Heart left ventricle (tissue), 16 donors: ENCODE results near the gene ANKRD13B. TPM values are rescaled to one million over a fixed set of nuclear protein-coding genes. Genes with fewer than 3 reads are reported as not detected.

ENCODE experiments used
- ATAC-seq, 4 donors: fragments of 200-7000 bp; cut with Tn5 transposase; one replicate each; pipeline ENCODE4 v1.9.1; 2020 to 2022; ENCODE audit warnings: moderate library complexity in 4 of 4, mild to moderate bottlenecking in 3 of 4, moderate number of reproducible peaks in 1 of 4
- DNase-seq, 5 donors: peaks; one replicate each; pipeline ENCODE4 v3.0.0-alpha.2; 2020
- H3K27ac ChIP-seq, 12 donors: fragments of 200-600 bp; sonication (generic) in 4 of 12; one replicate each; pipeline versions ENCODE4 v1.5.0 to v1.8.0; 2016 to 2022; ENCODE audit warnings: mild to moderate bottlenecking in 2 of 12
- H3K27me3 ChIP-seq, 9 donors: fragments of 200-600 bp; sonication (generic) in 2 of 9; one replicate each; pipeline versions ENCODE4 v1.5.1 to v1.8.0; 2016 to 2022; ENCODE audit warnings: mild to moderate bottlenecking in 3 of 9
- H3K36me3 ChIP-seq, 9 donors: fragments of 200-600 bp; sonication (generic) in 2 of 9; one replicate each; pipeline versions ENCODE4 v1.5.0 to v1.8.0; 2018 to 2022; ENCODE audit warnings: mild to moderate bottlenecking in 2 of 9
- H3K4me1 ChIP-seq, 12 donors: fragments of 200-600 bp; sonication (generic) in 4 of 12; one replicate each; pipeline versions ENCODE4 v1.5.0 to v1.8.0; 2016 to 2022; ENCODE audit warnings: mild to moderate bottlenecking in 3 of 12
- H3K4me3 ChIP-seq, 12 donors: fragments of 200-600 bp; sonication (generic) in 4 of 12; one replicate each; pipeline versions ENCODE4 v1.5.0 to v1.8.0; 2017 to 2022; ENCODE audit warnings: mild to moderate bottlenecking in 9 of 12, moderate library complexity in 4 of 12
- H3K9me3 ChIP-seq, 12 donors: fragments of 200-600 bp; sonication (generic) in 4 of 12; one replicate each; pipeline versions ENCODE4 v1.5.0 to v1.8.0; 2016 to 2022; ENCODE audit warnings: mild to moderate bottlenecking in 1 of 12
- POLR2A ChIP-seq, 2 donors: fragments of 450-650 bp; IDR thresholded peaks; one replicate each; pipeline ENCODE4 v1.6.1; 2017; ENCODE audit warnings: antibody characterized with exemption in 2 of 2, mild to moderate bottlenecking in 2 of 2, moderate library complexity in 2 of 2
- WGBS, 4 donors: extraction: QIAGEN DNeasy Blood & Tissue Kit in 2 of 4; methylation state at CpG; one replicate each; pipeline versions ENCODE4 v1.1.5 to v1.1.7; 2013 to 2018; 5-methylcytosine and 5-hydroxymethylcytosine counted together
- intact Hi-C, 10 donors: fragments of 100-400 bp; cut with DNase I; formaldehyde crosslinking; loops; one replicate each; pipeline versions ENCODE4 v1.11.1 to v1.14.2; 2022
- polyA plus RNA-seq, 2 donors: library from polyadenylated mRNA; stranded (reverse); fragments of 200-250 nt; gene quantifications; one replicate each; pipeline ENCODE4 v1.2.3, GENCODE V29; 2013
- total RNA-seq, 9 donors: library from RNA; depleted of rRNA in 2 of 9; stranded (reverse); fragments of >200 nt in 2 of 9; fragmentation: NEBNext Ultra II Directional in 3 of 9; extraction: Animal tissue kit (Norgen Biotek cat#: 25700) in 3 of 9; gene quantifications; one replicate each; pipeline versions ENCODE4 v1.1.0 to v1.2.4, GENCODE V29; 2016 to 2023
- TF ChIP-seq, protein P1 (sequence below), 12 donors: fragments of 200-600 bp; sonication (generic) in 4 of 12; IDR thresholded peaks; one replicate each; pipeline versions ENCODE4 v1.5.0 to v1.8.0; 2018 to 2022; ENCODE audit warnings: antibody characterized with exemption in 12 of 12, mild to moderate bottlenecking in 5 of 12
- donor health status: ischemic (EF 13 %, LVEDD 7.1; RV severe dilation, severe dysfunction).
- donor health status: healthy with polysubstance abuse.
- donor health status: DM: no; HTN: yes; CAD: no.
- donor health status: DM: no; HTN: no; CAD: no.
- donor health status: ischemic (EF 25% LVEDD 6.9; RV normal size, moderate dysfunction).
- donor health status: ischemic (EF 25% LVEDD 5.7; RV mildly dilated, moderate dysfunction).
- donor health status: healthy.
- donor health status: DM: yes; HTN: yes; CAD: no.
- donor health status: ischemic (EF 35%, LVEDD 5.7; RV mildly dilated, moderate dysfunction).
- donor health status: nonischemic (EF 11% LVEDD 7.7; RV severe dilation, severe dysfunction).
- donor health status: DM: yes; HTN: yes; CAD: no.
- donor health status: PGD.
- donor health status: ischemic (EF 29% LVEDD 5.4; RV normal size, mild dysfunction).
- donor health status: nonischemic (EF 23%, LVEDD 6.1; RV moderate dilation, normal function).

Gene ANKRD13B
- total and polyA plus RNA-seq, 11 donors, result 4.1 to 12.7 (median 6.1) TPM

DNA sequence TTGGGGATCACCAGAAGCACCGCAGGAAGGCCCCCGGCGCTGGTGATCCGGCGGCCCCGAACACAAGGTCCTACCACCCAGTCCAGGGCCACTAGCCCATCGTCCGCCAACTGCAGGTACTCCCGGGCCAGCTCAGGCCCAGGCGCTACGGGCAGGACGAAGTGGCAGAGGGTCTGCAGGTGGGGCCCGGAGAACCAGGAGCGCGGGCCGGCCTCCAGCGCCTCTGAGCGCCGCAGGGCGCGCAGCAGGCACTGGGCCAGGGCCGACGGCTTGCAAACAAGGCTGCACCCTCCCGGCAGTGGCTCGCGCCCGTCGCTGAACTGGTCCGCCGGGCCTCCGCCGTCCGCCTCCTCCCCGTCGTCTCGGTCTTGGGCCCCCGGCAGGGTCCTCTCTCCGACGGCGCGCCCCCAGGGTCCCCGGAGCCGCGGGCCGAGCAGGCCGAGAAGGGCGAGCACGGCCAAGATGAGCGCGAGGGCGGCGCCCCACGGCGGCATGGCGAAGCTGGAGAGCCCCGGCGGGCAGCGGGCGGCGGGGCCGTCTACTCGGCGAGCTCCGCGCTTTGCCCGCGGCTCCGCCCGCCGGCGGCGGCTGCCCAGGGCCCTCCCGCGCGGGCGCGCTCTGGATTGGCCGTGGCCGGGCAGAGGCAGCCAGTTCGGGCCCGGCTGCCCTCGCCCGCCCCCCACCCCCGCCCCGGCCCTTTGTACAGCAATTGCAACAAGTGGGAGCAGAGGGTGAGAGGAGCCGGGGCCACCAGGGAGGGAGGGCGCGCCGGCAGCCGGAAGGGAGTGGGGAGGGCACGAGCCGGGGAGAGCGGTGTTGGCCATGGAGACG, 26.2 kb upstream of the ANKRD13B start, which contains the start of gene ABHD15:
TSS of gene ABHD15 (minus strand) at position 565 of the 831 bp plus-strand sequence. CDS start at position 494, 71 bp downstream.
- TF ChIP-seq, protein P1, sequence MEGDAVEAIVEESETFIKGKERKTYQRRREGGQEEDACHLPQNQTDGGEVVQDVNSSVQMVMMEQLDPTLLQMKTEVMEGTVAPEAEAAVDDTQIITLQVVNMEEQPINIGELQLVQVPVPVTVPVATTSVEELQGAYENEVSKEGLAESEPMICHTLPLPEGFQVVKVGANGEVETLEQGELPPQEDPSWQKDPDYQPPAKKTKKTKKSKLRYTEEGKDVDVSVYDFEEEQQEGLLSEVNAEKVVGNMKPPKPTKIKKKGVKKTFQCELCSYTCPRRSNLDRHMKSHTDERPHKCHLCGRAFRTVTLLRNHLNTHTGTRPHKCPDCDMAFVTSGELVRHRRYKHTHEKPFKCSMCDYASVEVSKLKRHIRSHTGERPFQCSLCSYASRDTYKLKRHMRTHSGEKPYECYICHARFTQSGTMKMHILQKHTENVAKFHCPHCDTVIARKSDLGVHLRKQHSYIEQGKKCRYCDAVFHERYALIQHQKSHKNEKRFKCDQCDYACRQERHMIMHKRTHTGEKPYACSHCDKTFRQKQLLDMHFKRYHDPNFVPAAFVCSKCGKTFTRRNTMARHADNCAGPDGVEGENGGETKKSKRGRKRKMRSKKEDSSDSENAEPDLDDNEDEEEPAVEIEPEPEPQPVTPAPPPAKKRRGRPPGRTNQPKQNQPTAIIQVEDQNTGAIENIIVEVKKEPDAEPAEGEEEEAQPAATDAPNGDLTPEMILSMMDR (IDR thresholded peaks at IDR 0.05), result no peak
- peak in 1 of 2 donors; percentile 57 for TF ChIP-seq POLR2A (IDR thresholded peaks at IDR 0.05)
- Histone ChIP-seq H3K4me3 (peak within 1 kb of the TSS; percentile 66 to 86 (median 81)), H3K4me1 (peaks cover 0 to 63% (median 30%) of the 10 kb centered on the region in 12 donors), H3K36me3 (peaks cover 0 to 3% (median 0%) of the 10 kb centered on the region in 9 donors), H3K27me3 (no peaks in the 10 kb centered on the region), H3K9me3 (no peaks in the 10 kb centered on the region), H3K27ac (peak within 1 kb of the TSS; percentile 59 to 93 (median 88))
- peak; percentile 59 to 85 (median 67) for DNase-seq
- intact Hi-C loops, result loop anchor here in 2 of 10 donors (10.0 kb wide), 2 partner anchors 422 to 918 kb away; no protein-coding TSS in a partner anchor
- peak in 3 of 4 donors; percentile 8 to 58 (median 57) for ATAC-seq
- WGBS, 4 donors, result 1 to 3% (median 2%) methylated on average over 36 to 94 of the region's 94 CpGs

DNA sequence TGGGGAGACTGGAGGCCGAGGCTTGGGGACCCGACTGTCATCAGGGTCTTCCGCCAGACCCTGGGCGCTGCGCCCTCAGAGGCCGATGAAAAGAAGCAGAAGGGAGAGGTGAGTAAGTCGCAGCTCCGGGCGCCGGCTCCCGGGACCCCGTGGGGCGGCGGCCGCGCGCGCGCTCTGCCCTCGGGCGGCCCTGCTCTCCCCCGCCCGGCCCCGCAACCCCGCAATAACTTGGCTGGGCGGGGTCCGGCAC, 25.7 kb upstream of the ANKRD13B start:
- ATAC-seq, result peak in 2 of 4 donors; percentile 3 to 5
- H3K4me1 ChIP-seq, result peaks cover 4 to 62% (median 32%) of the 10 kb centered on the region in 12 donors
- WGBS, 4 donors, result 1% methylated on average over 27 of the region's 27 CpGs; no CpG with 5 or more reads in 1 of the 4 donors

DNA sequence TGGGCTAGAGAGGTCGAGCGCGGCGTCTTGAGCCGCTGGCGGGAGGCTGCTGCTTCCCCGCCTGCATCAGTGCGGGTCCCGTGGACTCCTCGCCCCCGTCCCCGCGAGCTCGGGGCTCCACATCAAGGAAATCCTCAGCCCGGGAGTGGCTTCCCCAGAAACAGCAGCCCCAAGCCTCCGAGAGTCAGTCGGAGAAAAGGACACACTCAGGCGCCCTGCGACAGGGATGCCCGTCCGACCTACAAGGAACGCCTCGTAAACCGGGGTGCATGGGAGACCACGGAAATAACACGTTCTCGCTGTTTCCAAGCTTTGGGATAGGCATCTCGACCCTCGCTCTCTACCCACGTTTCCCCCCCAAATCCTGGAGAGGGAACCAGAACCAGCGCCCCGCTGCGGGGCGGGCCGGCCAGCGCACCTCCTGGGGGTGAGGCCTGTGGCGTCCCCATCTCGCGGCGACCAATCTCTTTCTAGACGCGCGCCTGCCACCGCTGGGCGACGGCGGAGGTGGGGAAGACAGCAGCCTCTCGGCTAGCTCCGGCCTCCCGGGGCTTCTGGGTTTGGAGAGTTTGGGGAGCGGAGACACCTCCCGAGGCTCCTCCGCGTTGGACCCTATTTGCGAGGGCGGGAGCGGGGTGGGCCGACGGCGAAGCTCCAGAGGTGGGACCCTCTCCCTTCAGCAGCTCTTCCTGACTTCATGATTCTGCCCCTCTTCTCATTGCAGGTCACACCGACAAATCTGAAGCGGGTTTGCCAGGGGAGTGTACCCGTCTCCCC, 25.2 kb upstream of the ANKRD13B start:
- TF ChIP-seq, protein P1 (IDR thresholded peaks at IDR 0.05), result peak in 11 of 12 donors; percentile 6 to 58 (median 33)
- TF ChIP-seq POLR2A (IDR thresholded peaks at IDR 0.05), result no peak
- Histone ChIP-seq H3K4me1 (peaks cover 5 to 65% (median 35%) of the 10 kb centered on the region in 12 donors), H3K36me3 (no peaks in the 10 kb centered on the region), H3K9me3 (no peaks in the 10 kb centered on the region), H3K4me3 (peak overlapping the region; percentile 66 to 86 (median 81)), H3K27me3 (no peaks in the 10 kb centered on the region), H3K27ac (peak overlapping the region; percentile 59 to 93 (median 88))
- DNase-seq (peak; percentile 58 to 84 (median 73)), ATAC-seq (peak; percentile 37 to 69 (median 41))
- 0 to 1% (median 0%) methylated on average over 26 to 63 of the region's 63 CpGs for WGBS, 4 donors
- intact Hi-C loops, result loop anchor here in 2 of 10 donors (2.0 to 10.0 kb wide), 3 partner anchors 21 to 917 kb away; partner anchors contain the start of gene GIT1 (in 1 of the 2)

More for the DNA sequence above, 25.7 kb upstream of the ANKRD13B start:
- peak in 1 of 2 donors; percentile 1 for TF ChIP-seq POLR2A (IDR thresholded peaks at IDR 0.05)
- TF ChIP-seq, protein P1 (IDR thresholded peaks at IDR 0.05), result no peak
- H3K4me3 ChIP-seq, result peak overlapping the region; percentile 66 to 86 (median 81)
- H3K27ac ChIP-seq, result peak overlapping the region; percentile 59 to 93 (median 88)
- DNase-seq, result peak in 1 of 5 donors; percentile 17
- H3K27me3 ChIP-seq, result no peaks in the 10 kb centered on the region
- intact Hi-C loops, result loop anchor here in 2 of 10 donors (10.0 kb wide), 2 partner anchors 422 to 918 kb away; no protein-coding TSS in a partner anchor
- no peaks in the 10 kb centered on the region for H3K9me3 ChIP-seq
- peaks cover 0 to 3% (median 0%) of the 10 kb centered on the region in 9 donors for H3K36me3 ChIP-seq
